GM21717 (cell line): ENCODE results near the gene SPZ1.
"Not testable (repeated sequence)": the region's sequence is repeated elsewhere in the genome, so short reads cannot be mapped to it uniquely, and the experiment has no call there.

Source experiments
- ATAC-seq: cut with Tn5 transposase; IDR thresholded peaks from one replicate; pipeline ENCODE4 v1.9.1; 2021; ENCODE audit warnings: mild to moderate bottlenecking, moderate library complexity; ENCODE audit not compliant: unreplicated experiment

The SPZ1 gene

GRCh38 chr5:80326468-80326867 lies 6.7 kb downstream of the SPZ1 start:
- ATAC-seq, result no peak

- no peak for ATAC-seq
Measured at GRCh38 chr5:80337379-80337778, 17.6 kb downstream of the SPZ1 start.

GRCh38 chr5:80339116-80339515 lies 19.3 kb downstream of the SPZ1 start:
- no peak for ATAC-seq

GRCh38 chr5:80341016-80341775 lies 21.4 kb downstream of the SPZ1 start:
- ATAC-seq, result no peak

- no peak for ATAC-seq
Measured at GRCh38 chr5:80343067-80343466, 23.3 kb downstream of the SPZ1 start.

GRCh38 chr5:80346055-80346454 lies 26.3 kb downstream of the SPZ1 start:
- no peak for ATAC-seq

- ATAC-seq, result no peak
Measured at GRCh38 chr5:80348171-80348570, 28.4 kb downstream of the SPZ1 start.

GRCh38 chr5:80351019-80351418 lies 31.2 kb downstream of the SPZ1 start:
- ATAC-seq, result not testable (repeated sequence)

- ATAC-seq, result no peak
Measured at GRCh38 chr5:80355686-80356085, 35.9 kb downstream of the SPZ1 start.

GRCh38 chr5:80357671-80358070 lies 37.9 kb downstream of the SPZ1 start:
- no peak for ATAC-seq

GRCh38 chr5:80360914-80361444 lies 41.2 kb downstream of the SPZ1 start:
- no peak for ATAC-seq

GRCh38 chr5:80364892-80365291 lies 45.1 kb downstream of the SPZ1 start:
- no peak for ATAC-seq

- no peak for ATAC-seq
Measured at GRCh38 chr5:80368661-80369480, 49.1 kb downstream of the SPZ1 start.

- no peak for ATAC-seq
Measured at GRCh38 chr5:80369521-80369920, 49.7 kb downstream of the SPZ1 start.

GRCh38 chr5:80370390-80370789 lies 50.6 kb downstream of the SPZ1 start:
- no peak for ATAC-seq
